ENCODE measurements around the gene ACOX3.

Gene ACOX3

GRCh38 chr4:8453957-8454356 lies 13.4 kb upstream of the ACOX3 start:
- no peak overlapping the region for H3K4me3 ChIP-seq (ENCODE audit: low read depth, low read length)
- no peak for TF ChIP-seq CTCF (IDR thresholded peaks at IDR 0.05; ENCODE audit: low read depth, low read length)

- no peak overlapping the region for H3K4me3 ChIP-seq (ENCODE audit: low read depth, low read length)
- TF ChIP-seq CTCF (IDR thresholded peaks at IDR 0.05; ENCODE audit: low read depth, low read length): no peak
These were observed 11.1 kb upstream of the ACOX3 start for GRCh38 chr4:8451440-8452182.

GRCh38 chr4:8446122-8446521 lies 5.6 kb upstream of the ACOX3 start:
- TF ChIP-seq CTCF (IDR thresholded peaks at IDR 0.05; ENCODE audit: low read depth, low read length): no peak
- no peak overlapping the region for H3K4me3 ChIP-seq (ENCODE audit: low read depth, low read length)

- H3K4me3 ChIP-seq (ENCODE audit: low read depth, low read length): no peak overlapping the region
These were observed 3.3 kb upstream of the ACOX3 start for GRCh38 chr4:8443801-8444200.

GRCh38 chr4:8442596-8443358 lies 2.3 kb upstream of the ACOX3 start:
- H3K4me3 ChIP-seq (ENCODE audit: low read depth, low read length): no peak overlapping the region
- TF ChIP-seq CTCF (IDR thresholded peaks at IDR 0.05; ENCODE audit: low read depth, low read length): no peak

More at GRCh38 chr4:8443801-8444200, 3.3 kb upstream of the ACOX3 start:
- no peak for TF ChIP-seq CTCF (IDR thresholded peaks at IDR 0.05; ENCODE audit: low read depth, low read length)

- TF ChIP-seq CTCF (IDR thresholded peaks at IDR 0.05; ENCODE audit: low read depth, low read length): no peak
- peak overlapping the region; percentile 96 for H3K4me3 ChIP-seq (ENCODE audit: low read depth, low read length)
These were observed 1.1 kb upstream of the ACOX3 start for GRCh38 chr4:8441499-8442091.
